DOHH2 (cell line): ENCODE results near the gene TFR2.

Experiments
- H3F3A ChIP-seq: fragments of 200-600 bp; sonication (generic), shearing (Covaris generic); 2 replicates; pipeline ENCODE4 v1.6.0; 2016; ENCODE audit warnings: antibody characterized with exemption, mild to moderate bottlenecking; ENCODE audit not compliant: control insufficient read depth, insufficient read depth
- H3K27ac ChIP-seq: fragments of 200-600 bp; sonication (generic); 2 replicates; pipeline ENCODE4 v1.5.1; 2014; ENCODE audit warnings: low read depth, mild to moderate bottlenecking, low read length, moderate library complexity
- H3K27me3 ChIP-seq: fragments of 200-600 bp; sonication (generic); 2 replicates; pipeline ENCODE4 v1.6.1; 2014; ENCODE audit warnings: mild to moderate bottlenecking, low read length, mixed read lengths; ENCODE audit not compliant: control insufficient read depth
- H3K36me3 ChIP-seq: fragments of 200-600 bp; sonication (generic); 2 replicates; pipeline ENCODE4 v1.6.1; 2014; ENCODE audit warnings: mild to moderate bottlenecking, low read length, moderate library complexity, mixed read lengths; ENCODE audit not compliant: control insufficient read depth
- H3K4me1 ChIP-seq: fragments of 200-600 bp; sonication (generic); 2 replicates; pipeline ENCODE4 v1.6.1; 2014; ENCODE audit warnings: mild to moderate bottlenecking, low read length, mixed read lengths; ENCODE audit not compliant: control insufficient read depth
- H3K4me2 ChIP-seq: fragments of 200-600 bp; sonication (generic); 2 replicates; pipeline ENCODE4 v1.6.0; 2014; ENCODE audit warnings: mild to moderate bottlenecking, low read length, moderate library complexity
- H3K4me3 ChIP-seq: fragments of 200-600 bp; sonication (generic); 2 replicates; pipeline ENCODE4 v1.5.1; 2014; ENCODE audit warnings: mild to moderate bottlenecking, low read length, mixed read lengths
- H3K79me2 ChIP-seq: fragments of 200-600 bp; sonication (generic); 2 replicates; pipeline ENCODE4 v1.6.1; 2014; ENCODE audit warnings: mild to moderate bottlenecking, low read length, mixed read lengths; ENCODE audit not compliant: control insufficient read depth
- H3K9me2 ChIP-seq: fragments of 200-600 bp; sonication (generic); replicated peaks from 2 replicates; pipeline ENCODE4 v1.6.1; 2014; ENCODE audit warnings: mild to moderate bottlenecking, low read length, mixed read lengths; ENCODE audit not compliant: control insufficient read depth
- H3K9me3 ChIP-seq: fragments of 200-600 bp; sonication (generic); 2 replicates; pipeline ENCODE4 v1.6.1; 2014; ENCODE audit warnings: antibody characterized with exemption, low read length, mixed read lengths; ENCODE audit not compliant: control insufficient read depth, insufficient read depth
- H4K20me1 ChIP-seq: fragments of 200-600 bp; sonication (generic); 2 replicates; pipeline ENCODE4 v1.6.0; 2014; ENCODE audit warnings: low read depth, mild to moderate bottlenecking, antibody characterized with exemption, low read length, moderate library complexity; ENCODE audit not compliant: control insufficient read depth, insufficient read depth
- EZH2phosphoT487 ChIP-seq: fragments of 200-600 bp; sonication (generic); IDR thresholded peaks from 2 replicates; pipeline ENCODE4 v1.6.1; 2017; ENCODE audit warnings: borderline replicate concordance, mild to moderate bottlenecking, antibody characterized with exemption, low read length, moderate library complexity, mixed read lengths
- TF ChIP-seq, protein P1 (sequence below): fragments of 200-600 bp; sonication (generic); IDR thresholded peaks from one replicate; pipeline ENCODE4 v1.5.1; 2014; ENCODE audit warnings: antibody characterized with exemption, mild to moderate bottlenecking, low read depth, low read length; ENCODE audit not compliant: poor library complexity, severe bottlenecking

The TFR2 gene

DNA sequence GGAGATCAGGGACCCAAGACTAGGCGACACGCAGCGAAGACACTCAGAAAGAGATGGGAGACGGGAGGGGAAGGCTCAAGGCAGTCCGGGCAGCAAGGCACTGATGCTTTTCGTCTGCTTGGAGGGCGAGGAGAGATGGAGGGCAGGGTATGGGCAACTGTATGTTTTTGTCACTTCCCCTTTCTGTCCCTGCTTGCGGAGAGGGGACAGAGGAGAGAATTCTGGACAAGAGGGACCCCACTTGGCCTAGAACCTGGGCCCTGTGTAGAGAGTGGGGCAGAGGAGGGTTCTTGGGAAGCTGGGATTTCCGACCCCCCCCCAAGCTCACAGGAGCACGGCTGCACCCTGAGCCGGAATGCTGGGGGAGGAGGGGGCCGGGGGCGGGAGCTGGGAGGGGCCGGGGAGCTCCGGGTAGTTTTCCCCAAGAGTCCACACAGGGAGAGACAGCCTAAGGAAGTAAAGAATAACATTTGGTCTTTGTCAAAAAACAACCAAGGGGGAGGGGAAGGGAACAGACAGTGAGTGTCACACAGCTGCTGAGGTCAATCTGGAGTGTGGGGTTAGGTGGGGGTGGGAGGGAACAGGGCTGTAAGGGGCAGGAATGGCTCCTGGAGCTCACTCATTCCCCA lies 57.2 kb downstream of the TFR2 start:
- Histone ChIP-seq H3F3A (peaks cover 18% of the 10 kb centered on the region), H3K9me2 (no peaks in the 10 kb centered on the region), H3K9me3 (no peaks in the 10 kb centered on the region), H3K36me3 (peaks cover 45% of the 10 kb centered on the region), H3K27ac (peak overlapping the region; percentile 93), H3K27me3 (no peaks in the 10 kb centered on the region), H3K4me2 (peak overlapping the region; percentile 87), H3K79me2 (peaks cover 33% of the 10 kb centered on the region), H3K4me3 (peak overlapping the region; percentile 78), H4K20me1 (peaks cover 5% of the 10 kb centered on the region; the same call in 1 of the 2 replicates), H3K4me1 (peaks cover 36% of the 10 kb centered on the region)
- TF ChIP-seq, protein P1, sequence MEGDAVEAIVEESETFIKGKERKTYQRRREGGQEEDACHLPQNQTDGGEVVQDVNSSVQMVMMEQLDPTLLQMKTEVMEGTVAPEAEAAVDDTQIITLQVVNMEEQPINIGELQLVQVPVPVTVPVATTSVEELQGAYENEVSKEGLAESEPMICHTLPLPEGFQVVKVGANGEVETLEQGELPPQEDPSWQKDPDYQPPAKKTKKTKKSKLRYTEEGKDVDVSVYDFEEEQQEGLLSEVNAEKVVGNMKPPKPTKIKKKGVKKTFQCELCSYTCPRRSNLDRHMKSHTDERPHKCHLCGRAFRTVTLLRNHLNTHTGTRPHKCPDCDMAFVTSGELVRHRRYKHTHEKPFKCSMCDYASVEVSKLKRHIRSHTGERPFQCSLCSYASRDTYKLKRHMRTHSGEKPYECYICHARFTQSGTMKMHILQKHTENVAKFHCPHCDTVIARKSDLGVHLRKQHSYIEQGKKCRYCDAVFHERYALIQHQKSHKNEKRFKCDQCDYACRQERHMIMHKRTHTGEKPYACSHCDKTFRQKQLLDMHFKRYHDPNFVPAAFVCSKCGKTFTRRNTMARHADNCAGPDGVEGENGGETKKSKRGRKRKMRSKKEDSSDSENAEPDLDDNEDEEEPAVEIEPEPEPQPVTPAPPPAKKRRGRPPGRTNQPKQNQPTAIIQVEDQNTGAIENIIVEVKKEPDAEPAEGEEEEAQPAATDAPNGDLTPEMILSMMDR, result no peak
- no peak for TF ChIP-seq EZH2phosphoT487

- peak overlapping the region; percentile 87 for H3K4me2 ChIP-seq
- H3K27ac ChIP-seq, result peak overlapping the region; percentile 93
- peaks cover 52% of the 10 kb centered on the region for H3K36me3 ChIP-seq
- H3K4me3 ChIP-seq, result peak overlapping the region; percentile 78
- no peaks in the 10 kb centered on the region for H3K9me3 ChIP-seq
- H3K9me2 ChIP-seq, result no peaks in the 10 kb centered on the region
- peaks cover 33% of the 10 kb centered on the region for H3K79me2 ChIP-seq
- peaks cover 18% of the 10 kb centered on the region for H3F3A ChIP-seq
- H4K20me1 ChIP-seq, result peaks cover 5% of the 10 kb centered on the region; the same call in 1 of the 2 replicates
- no peak for TF ChIP-seq EZH2phosphoT487
- TF ChIP-seq, protein P1, result no peak
- H3K27me3 ChIP-seq, result no peaks in the 10 kb centered on the region
- peaks cover 36% of the 10 kb centered on the region for H3K4me1 ChIP-seq
These were observed 58.0 kb downstream of the TFR2 start for GRCh38 chr7:100583132-100584053.

DNA sequence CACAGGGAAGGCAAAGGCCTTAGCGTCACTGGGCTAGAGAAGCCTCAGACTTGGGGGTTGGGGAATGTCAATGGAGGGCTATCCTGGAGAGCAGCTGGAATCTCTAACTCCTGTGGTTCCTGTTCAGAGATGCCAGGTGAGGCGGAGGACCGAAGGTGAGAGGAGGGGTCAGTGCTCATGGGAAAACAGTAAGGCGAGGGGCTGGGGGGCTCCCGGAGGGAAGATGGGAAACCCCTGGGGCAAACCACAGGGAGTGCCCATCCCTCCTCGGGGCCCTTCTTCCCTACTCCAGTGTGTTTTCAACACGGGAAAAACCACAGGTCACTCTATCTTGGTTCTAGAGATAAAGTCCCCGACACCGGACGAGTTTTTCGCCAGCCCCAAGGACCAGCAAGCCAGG lies 58.7 kb downstream of the TFR2 start:
- H3K79me2 ChIP-seq, result peaks cover 33% of the 10 kb centered on the region
- peak overlapping the region; percentile 93 for H3K27ac ChIP-seq
- H3K9me3 ChIP-seq, result no peaks in the 10 kb centered on the region
- H3K4me2 ChIP-seq, result peak overlapping the region; percentile 87
- no peaks in the 10 kb centered on the region for H3K9me2 ChIP-seq
- peaks cover 5% of the 10 kb centered on the region; the same call in 1 of the 2 replicates for H4K20me1 ChIP-seq
- peaks cover 36% of the 10 kb centered on the region for H3K4me1 ChIP-seq
- peak overlapping the region; percentile 78 for H3K4me3 ChIP-seq
- TF ChIP-seq, protein P1, result no peak
- no peak for TF ChIP-seq EZH2phosphoT487
- peaks cover 18% of the 10 kb centered on the region for H3F3A ChIP-seq
- H3K27me3 ChIP-seq, result no peaks in the 10 kb centered on the region
- H3K36me3 ChIP-seq, result peaks cover 59% of the 10 kb centered on the region
